SK-N-SH treated with all-trans-retinoic acid at 6 μM for 48 hours (cell line): ENCODE measurements around the gene MINK1.

Experiments
- ATAC-seq: fragments of 200-7000 bp; cut with Tn5 transposase; 3 replicates; pipeline ENCODE4 v1.9.1; 2020; ENCODE audit warnings: mild to moderate bottlenecking, moderate library complexity
- ARNTL ChIP-seq: fragments of 450-650 bp; formaldehyde crosslinking; IDR thresholded peaks from 2 replicates; pipeline ENCODE4 v1.5.0; 2020; ENCODE audit warnings: low read depth, mild to moderate bottlenecking, moderate library complexity, borderline replicate concordance
- CREB5 ChIP-seq: fragments of 250-450 bp; sonication (Bioruptor Pico); IDR thresholded peaks from 2 replicates; pipeline ENCODE4 v1.5.1; 2020; ENCODE audit warnings: low read depth, mild to moderate bottlenecking, moderate library complexity
- CSRNP3 ChIP-seq: fragments of 250-450 bp; sonication (Bioruptor Pico); IDR thresholded peaks from 2 replicates; pipeline ENCODE4 v1.5.1; 2021; ENCODE audit warnings: mild to moderate bottlenecking, moderate library complexity
- ESRRG ChIP-seq: fragments of 250-450 bp; sonication (Bioruptor Pico); IDR thresholded peaks from 2 replicates; pipeline ENCODE4 v1.6.1; 2021; ENCODE audit warnings: mild to moderate bottlenecking
- GLIS3 ChIP-seq: fragments of 250-450 bp; sonication (Bioruptor Pico); IDR thresholded peaks from 2 replicates; pipeline ENCODE4 v1.5.0; 2020; ENCODE audit warnings: mild to moderate bottlenecking, moderate library complexity
- ISL1 ChIP-seq: fragments of 250-450 bp; sonication (Bioruptor Pico); IDR thresholded peaks from 2 replicates; pipeline ENCODE4 v2.1.2; 2022; ENCODE audit warnings: mild to moderate bottlenecking, moderate library complexity
- OSR1 ChIP-seq: fragments of 250-450 bp; sonication (Bioruptor Pico); IDR thresholded peaks from 2 replicates; pipeline ENCODE4 v1.8.0; 2022; ENCODE audit warnings: moderate library complexity, mild to moderate bottlenecking, inconsistent platforms
- PATZ1 ChIP-seq: fragments of 250-450 bp; sonication (Bioruptor Pico); IDR thresholded peaks from 2 replicates; pipeline ENCODE4 v1.8.0; 2020; ENCODE audit warnings: mild to moderate bottlenecking, moderate library complexity, borderline replicate concordance
- POU6F1 ChIP-seq: fragments of 250-450 bp; sonication (Bioruptor Pico); IDR thresholded peaks from 2 replicates; pipeline ENCODE4 v1.8.0; 2021; ENCODE audit warnings: low read depth, mild to moderate bottlenecking, moderate library complexity, borderline replicate concordance
- PPARA ChIP-seq: fragments of 250-450 bp; sonication (Bioruptor Pico); IDR thresholded peaks from 2 replicates; pipeline ENCODE4 v1.5.0; 2020; ENCODE audit warnings: mild to moderate bottlenecking, borderline replicate concordance
- RARB ChIP-seq: fragments of 250-450 bp; sonication (Bioruptor Pico); IDR thresholded peaks from 2 replicates; pipeline ENCODE4 v1.8.0; 2021; ENCODE audit warnings: mild to moderate bottlenecking, moderate library complexity
- SNAI2 ChIP-seq: fragments of 250-450 bp; sonication (Bioruptor Pico); IDR thresholded peaks from 2 replicates; pipeline ENCODE4 v1.5.0; 2020; ENCODE audit warnings: mild to moderate bottlenecking, moderate library complexity
- TCF4 ChIP-seq: fragments of 250-450 bp; sonication (Bioruptor Pico); IDR thresholded peaks from 2 replicates; pipeline ENCODE4 v1.8.0; 2021; ENCODE audit warnings: mild to moderate bottlenecking, moderate library complexity, borderline replicate concordance
- TOX ChIP-seq: fragments of 250-450 bp; sonication (Bioruptor Pico); IDR thresholded peaks from 2 replicates; pipeline ENCODE4 v1.8.0; 2021; ENCODE audit warnings: mild to moderate bottlenecking, moderate library complexity, borderline replicate concordance
- TSHZ2 ChIP-seq: fragments of 250-450 bp; sonication (Bioruptor Pico); IDR thresholded peaks from 2 replicates; pipeline ENCODE4 v1.5.0; 2020; ENCODE audit warnings: mild to moderate bottlenecking, moderate library complexity
- ZC3H10 ChIP-seq: fragments of 250-450 bp; sonication (Bioruptor Pico); IDR thresholded peaks from 2 replicates; pipeline ENCODE4 v1.5.1; 2021; ENCODE audit warnings: mild to moderate bottlenecking, moderate library complexity
- ZFP3 ChIP-seq: fragments of 250-450 bp; sonication (Bioruptor Pico); IDR thresholded peaks from 2 replicates; pipeline ENCODE4 v1.5.0; 2020; ENCODE audit warnings: mild to moderate bottlenecking, moderate library complexity
- ZFP30 ChIP-seq: fragments of 450-650 bp; formaldehyde crosslinking; IDR thresholded peaks from 2 replicates; pipeline ENCODE4 v1.5.0; 2022; ENCODE audit warnings: mild to moderate bottlenecking, moderate library complexity
- ZNF565 ChIP-seq: fragments of 450-650 bp; formaldehyde crosslinking; conservative IDR thresholded peaks from 2 replicates; pipeline ENCODE4 v1.5.0; 2020; ENCODE audit warnings: low read depth, mild to moderate bottlenecking, moderate library complexity
- ZNF70 ChIP-seq: fragments of 450-650 bp; formaldehyde crosslinking; IDR thresholded peaks from 2 replicates; pipeline ENCODE4 v1.5.0; 2020; ENCODE audit warnings: mild to moderate bottlenecking, moderate library complexity
- ZNF8 ChIP-seq: fragments of 450-650 bp; formaldehyde crosslinking; IDR thresholded peaks from 2 replicates; pipeline ENCODE4 v1.5.0; 2020; ENCODE audit warnings: mild to moderate bottlenecking, moderate library complexity

The MINK1 gene

DNA sequence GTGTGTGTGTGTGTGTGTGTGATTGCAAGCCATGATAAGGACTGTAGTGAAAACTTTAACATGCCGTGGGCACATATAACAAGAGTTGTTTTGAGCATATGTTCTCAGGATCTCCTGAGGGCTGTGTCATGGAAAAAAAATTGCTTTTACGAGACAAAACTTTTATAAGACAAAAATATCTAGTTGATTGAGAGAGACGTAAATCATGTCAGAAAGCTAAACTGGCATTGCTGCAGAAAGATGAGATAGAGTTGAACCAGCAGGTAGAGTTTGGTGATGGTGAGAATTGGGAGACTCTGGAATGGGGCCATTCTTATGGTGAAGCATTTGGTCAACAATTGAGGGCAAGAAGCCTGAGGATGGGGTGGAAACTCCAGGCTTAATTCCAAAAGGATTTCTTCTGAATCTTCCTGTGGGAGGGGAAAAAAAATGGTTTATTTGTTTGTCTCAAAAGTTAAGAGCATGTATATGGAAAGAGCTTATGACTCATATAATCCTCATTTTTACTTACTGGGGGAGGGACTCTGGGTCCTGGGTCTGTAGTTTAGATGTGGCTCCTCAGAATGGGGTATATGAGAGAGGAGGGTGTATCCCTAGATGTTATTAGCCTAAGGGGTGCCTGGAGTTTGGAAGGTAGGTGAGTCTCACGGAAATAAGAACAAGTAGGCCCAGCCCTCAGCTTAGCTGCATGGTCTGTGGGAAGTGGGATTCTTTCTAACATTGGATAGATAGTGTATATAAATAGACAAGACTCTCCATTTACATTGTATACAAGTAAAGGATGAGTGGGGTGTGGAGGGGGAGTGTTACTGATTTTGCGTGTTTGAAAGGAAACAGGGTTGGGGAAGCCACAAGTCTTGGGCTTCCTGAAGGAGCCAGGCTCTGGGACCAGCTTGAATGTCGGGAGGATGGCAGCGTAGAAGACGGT is 7.1 kb downstream of the MINK1 start:
- ATAC-seq, result no peak
- no peak for TF ChIP-seq ZNF70 (CRISPR knock-in tag)
- no peak for TF ChIP-seq PPARA (CRISPR knock-in tag)
- TF ChIP-seq OSR1 (CRISPR knock-in tag), result no peak
- no peak for TF ChIP-seq CREB5 (CRISPR knock-in tag)
- no peak for TF ChIP-seq RARB (CRISPR knock-in tag)
- TF ChIP-seq TOX (CRISPR knock-in tag), result no peak
- TF ChIP-seq ZC3H10, result no peak
- no peak for TF ChIP-seq TCF4 (CRISPR knock-in tag)
- no peak for TF ChIP-seq CSRNP3 (CRISPR knock-in tag)
- TF ChIP-seq ISL1, result no peak
- TF ChIP-seq POU6F1 (CRISPR knock-in tag), result no peak
- TF ChIP-seq SNAI2, result no peak
- TF ChIP-seq GLIS3 (CRISPR knock-in tag), result no peak
- no peak for TF ChIP-seq ZFP3
- TF ChIP-seq ZNF565 (CRISPR knock-in tag), result no peak
- no peak for TF ChIP-seq TSHZ2 (CRISPR knock-in tag)
- no peak for TF ChIP-seq ARNTL (CRISPR knock-in tag)
- no peak for TF ChIP-seq PATZ1 (CRISPR knock-in tag)

DNA sequence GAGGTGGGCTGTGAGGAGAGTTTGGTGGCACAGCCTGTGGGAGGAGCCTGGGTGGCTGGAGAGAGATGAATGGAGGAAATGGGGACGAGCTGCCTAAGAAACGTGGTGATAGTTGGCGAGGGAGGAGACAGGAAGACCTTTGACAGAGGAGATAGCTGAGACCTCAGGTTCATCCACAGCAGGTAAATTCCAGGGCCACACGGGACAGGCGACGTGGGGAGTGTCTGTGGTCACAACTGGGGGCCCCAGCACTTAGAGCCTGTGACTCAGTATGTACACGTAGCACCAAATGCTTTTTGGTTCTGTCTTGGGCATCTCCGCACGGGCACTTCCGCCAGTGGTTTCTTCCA is 7.7 kb downstream of the MINK1 start:
- no peak for TF ChIP-seq ISL1
- TF ChIP-seq PATZ1 (CRISPR knock-in tag), result no peak
- TF ChIP-seq ARNTL (CRISPR knock-in tag), result no peak
- TF ChIP-seq ZNF8, result no peak
- TF ChIP-seq TCF4 (CRISPR knock-in tag), result no peak
- TF ChIP-seq GLIS3 (CRISPR knock-in tag), result no peak
- TF ChIP-seq ZFP30, result no peak
- no peak for TF ChIP-seq SNAI2
- TF ChIP-seq PPARA (CRISPR knock-in tag), result no peak
- TF ChIP-seq ESRRG, result no peak
- no peak for TF ChIP-seq ZNF565 (CRISPR knock-in tag)
- no peak for TF ChIP-seq ZFP3
- ATAC-seq, result no peak
